Body of pancreas (tissue), 4 donors: ENCODE measurements around the gene SEPTIN5.

ENCODE experiments used
- POLR2A ChIP-seq, 3 donors: fragments of 450-650 bp; IDR thresholded peaks; one replicate each; pipeline ENCODE4 v1.6.1; 2016; ENCODE audit warnings: antibody characterized with exemption in 3 of 3, mild to moderate bottlenecking in 2 of 3
- TF ChIP-seq, protein P1 (sequence below), 7 experiments: fragments of 450-650 bp in 4 of 7; fragments of 200-600 bp in 3 of 7; sonication (generic) in 3 of 7; IDR thresholded peaks; one replicate each; pipeline ENCODE4 v1.5.1; 2016 to 2019; ENCODE audit warnings: antibody characterized with exemption in 7 of 7

DNA sequence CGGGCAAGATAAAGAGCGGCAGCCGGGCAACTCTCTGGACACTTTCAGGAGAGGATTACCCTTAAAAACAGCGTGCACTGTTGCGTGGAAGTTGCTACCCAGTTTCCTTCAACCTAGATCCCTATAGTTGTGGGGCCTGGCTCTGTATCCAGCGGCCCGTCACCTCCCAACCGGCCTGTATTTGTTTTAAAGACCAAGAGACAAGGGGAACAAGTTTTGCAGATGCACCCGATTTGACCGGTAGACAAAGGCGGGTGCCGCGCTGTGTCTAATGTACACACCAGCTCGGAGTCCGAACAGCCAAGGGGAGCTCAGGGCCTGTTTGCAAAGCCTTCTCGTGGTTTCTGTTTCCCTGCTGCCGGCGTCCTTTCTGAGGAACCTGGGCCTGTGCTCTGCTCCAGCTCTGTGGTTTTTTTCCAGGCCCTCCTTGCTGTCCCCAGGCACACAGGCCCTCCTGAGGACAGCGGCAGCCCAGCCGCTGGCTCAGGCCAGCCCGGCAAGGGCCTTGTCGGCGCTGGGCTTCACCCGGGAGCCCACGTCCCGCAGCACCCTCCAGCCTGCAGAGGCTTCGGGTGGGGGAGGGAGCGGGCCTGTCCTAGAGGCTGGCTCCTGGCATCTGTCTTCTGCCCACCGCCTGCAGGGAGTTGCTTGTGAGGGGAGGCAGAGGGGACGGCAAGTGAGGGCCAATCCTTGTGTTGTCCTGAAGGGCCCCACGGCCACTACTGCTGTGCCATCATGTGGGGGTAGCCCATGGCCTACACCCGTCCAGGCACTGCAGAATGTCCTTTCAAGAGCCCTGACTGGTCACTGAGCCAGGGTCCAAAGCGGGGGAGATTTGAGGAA, 47.6 kb downstream of the SEPTIN5 start:
- no peak for TF ChIP-seq POLR2A (IDR thresholded peaks at IDR 0.05)
- TF ChIP-seq, protein P1, sequence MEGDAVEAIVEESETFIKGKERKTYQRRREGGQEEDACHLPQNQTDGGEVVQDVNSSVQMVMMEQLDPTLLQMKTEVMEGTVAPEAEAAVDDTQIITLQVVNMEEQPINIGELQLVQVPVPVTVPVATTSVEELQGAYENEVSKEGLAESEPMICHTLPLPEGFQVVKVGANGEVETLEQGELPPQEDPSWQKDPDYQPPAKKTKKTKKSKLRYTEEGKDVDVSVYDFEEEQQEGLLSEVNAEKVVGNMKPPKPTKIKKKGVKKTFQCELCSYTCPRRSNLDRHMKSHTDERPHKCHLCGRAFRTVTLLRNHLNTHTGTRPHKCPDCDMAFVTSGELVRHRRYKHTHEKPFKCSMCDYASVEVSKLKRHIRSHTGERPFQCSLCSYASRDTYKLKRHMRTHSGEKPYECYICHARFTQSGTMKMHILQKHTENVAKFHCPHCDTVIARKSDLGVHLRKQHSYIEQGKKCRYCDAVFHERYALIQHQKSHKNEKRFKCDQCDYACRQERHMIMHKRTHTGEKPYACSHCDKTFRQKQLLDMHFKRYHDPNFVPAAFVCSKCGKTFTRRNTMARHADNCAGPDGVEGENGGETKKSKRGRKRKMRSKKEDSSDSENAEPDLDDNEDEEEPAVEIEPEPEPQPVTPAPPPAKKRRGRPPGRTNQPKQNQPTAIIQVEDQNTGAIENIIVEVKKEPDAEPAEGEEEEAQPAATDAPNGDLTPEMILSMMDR (IDR thresholded peaks at IDR 0.05): no peak
